Heart right ventricle (tissue), 16 donors: ENCODE data around the gene PITPNM1. TPM values are rescaled to one million over a fixed set of nuclear protein-coding genes. Genes with fewer than 3 reads are reported as not detected.
"Not testable (repeated sequence)": the region's sequence is repeated elsewhere in the genome, so short reads cannot be mapped to it uniquely, and the experiment has no call there.

Experiments
- ATAC-seq, 8 donors: fragments of 200-7000 bp; cut with Tn5 transposase; one replicate each; pipeline ENCODE4 v1.9.1; 2020; ENCODE audit warnings: mild to moderate bottlenecking in 8 of 8, moderate library complexity in 8 of 8, moderate number of reproducible peaks in 1 of 8
- DNase-seq, 2 donors: peaks; one replicate each; pipeline ENCODE4 v3.0.0-alpha.2; 2020
- H3K27ac ChIP-seq, 10 donors: fragments of 200-600 bp; sonication (generic) in 2 of 10; one replicate each; pipeline versions ENCODE4 v1.5.0 to v1.8.0; 2020 to 2022; ENCODE audit warnings: mild to moderate bottlenecking in 3 of 10
- H3K27me3 ChIP-seq, 7 donors: fragments of 200-600 bp; one replicate each; pipeline ENCODE4 v1.8.0; 2021 to 2022; ENCODE audit warnings: mild to moderate bottlenecking in 2 of 7
- H3K36me3 ChIP-seq, 9 donors: fragments of 200-600 bp; sonication (generic) in 1 of 9; one replicate each; pipeline versions ENCODE4 v1.5.0 to v1.8.0; 2020 to 2022; ENCODE audit warnings: mild to moderate bottlenecking in 2 of 9
- H3K4me1 ChIP-seq, 9 donors: fragments of 200-600 bp; sonication (generic) in 1 of 9; one replicate each; pipeline versions ENCODE4 v1.5.0 to v1.8.0; 2020 to 2022; ENCODE audit warnings: mild to moderate bottlenecking in 4 of 9
- H3K4me3 ChIP-seq, 10 donors: fragments of 200-600 bp; sonication (generic) in 2 of 10; one replicate each; pipeline versions ENCODE4 v1.5.0 to v1.8.0; 2020 to 2022; ENCODE audit warnings: mild to moderate bottlenecking in 7 of 10, moderate library complexity in 2 of 10
- H3K9me3 ChIP-seq, 11 donors: fragments of 200-600 bp in 10 of 11; sonication (generic) in 2 of 11; one replicate each; pipeline versions ENCODE4 v1.5.0 to v1.8.0; 2013 to 2022; ENCODE audit warnings: mild to moderate bottlenecking in 2 of 11, control low read depth in 1 of 11, moderate library complexity in 1 of 11
- CTCF ChIP-seq, 9 donors: fragments of 200-600 bp; sonication (generic) in 2 of 9; IDR thresholded peaks; one replicate each; pipeline versions ENCODE4 v1.5.0 to v1.8.0; 2021 to 2022; ENCODE audit warnings: antibody characterized with exemption in 9 of 9, mild to moderate bottlenecking in 5 of 9, moderate library complexity in 1 of 9
- WGBS, 2 donors: extraction: QIAGEN DNeasy Blood & Tissue Kit; methylation state at CpG; one replicate each; pipeline ENCODE4 v1.1.7; 2013; ENCODE audit warnings: inconsistent platforms in 1 of 2; 5-methylcytosine and 5-hydroxymethylcytosine counted together
- intact Hi-C, 10 donors: fragments of 100-400 bp; cut with DNase I; formaldehyde crosslinking; loops; one replicate each; pipeline versions ENCODE4 v1.11.1 to v1.14.2; 2022
- polyA plus RNA-seq, 2 donors: library from polyadenylated mRNA; stranded (reverse); fragments of 200-250 nt; gene quantifications; one replicate each; pipeline ENCODE4 v1.2.3, GENCODE V29; 2013
- total RNA-seq, 10 donors: library from RNA; stranded (reverse); fragmentation: NEBNext Ultra II Directional in 3 of 10; extraction: Animal tissue kit (Norgen Biotek cat#: 25700) in 3 of 10; gene quantifications; one replicate each; pipeline versions ENCODE4 v1.2.1 to v1.2.4, GENCODE V29; 2021 to 2023
- donor health status: Arrhythmogenic right ventricular cardiomyopathy.
- donor health status: ischemic (EF 13 %, LVEDD 7.1; RV severe dilation, severe dysfunction).
- donor health status: healthy with polysubstance abuse.
- donor health status: DM: no; HTN: yes; CAD: no.
- donor health status: DM: no; HTN: no; CAD: no.
- donor health status: ischemic (EF 25% LVEDD 6.9; RV normal size, moderate dysfunction).
- donor health status: ischemic (EF 25% LVEDD 5.7; RV mildly dilated, moderate dysfunction).
- donor health status: healthy.
- donor health status: DM: yes; HTN: yes; CAD: no.
- donor health status: Ischemic cardiomyopathy.
- donor health status: ischemic (EF 35%, LVEDD 5.7; RV mildly dilated, moderate dysfunction).
- donor health status: nonischemic (EF 11% LVEDD 7.7; RV severe dilation, severe dysfunction).
- donor health status: DM: yes; HTN: yes; CAD: no.
- donor health status: PGD.
- donor health status: ischemic (EF 29% LVEDD 5.4; RV normal size, mild dysfunction).
- donor health status: nonischemic (EF 23%, LVEDD 6.1; RV moderate dilation, normal function).

Gene PITPNM1
- total and polyA plus RNA-seq, 12 donors = 21.3 to 68.9 (median 28.8) TPM

GRCh38 chr11:67466962-67467771, 38.0 kb downstream of the PITPNM1 start:
- TF ChIP-seq CTCF (IDR thresholded peaks at IDR 0.05) = no peak
- Histone ChIP-seq H3K27ac (peak overlapping the region in 2 of 10 donors; percentile 90 to 94), H3K36me3 (peaks cover 0 to 6% (median 0%) of the 10 kb centered on the region in 9 donors)

DNA sequence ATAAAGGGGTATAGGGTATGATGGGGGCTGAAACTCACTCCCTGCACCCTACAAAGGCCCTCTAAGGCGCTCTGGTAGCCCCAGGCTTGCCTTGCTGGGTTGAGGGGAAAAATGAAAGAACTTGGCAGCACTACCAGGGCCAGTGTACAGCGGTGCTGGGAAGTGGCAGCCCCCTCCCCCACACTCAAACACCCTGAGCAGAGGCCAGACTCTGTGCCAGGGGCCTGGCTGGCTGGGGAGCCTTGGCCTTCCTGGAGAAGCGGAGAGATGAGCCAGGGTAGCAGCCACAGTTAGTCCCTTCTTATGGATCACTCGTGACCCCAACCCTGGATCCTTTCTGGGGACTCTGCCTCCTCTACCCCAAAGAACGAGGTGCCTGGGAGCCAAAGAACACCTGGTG, 38.8 kb downstream of the PITPNM1 start:
- DNase-seq (no peak), ATAC-seq (no peak)
- Histone ChIP-seq H3K4me3 (no peak overlapping the region), H3K9me3 (no peaks in the 10 kb centered on the region), H3K27me3 (no peaks in the 10 kb centered on the region), H3K27ac (peak overlapping the region in 2 of 10 donors; percentile 12 to 94), H3K4me1 (peaks cover 8 to 55% (median 30%) of the 10 kb centered on the region in 9 donors), H3K36me3 (peaks cover 0 to 6% (median 0%) of the 10 kb centered on the region in 9 donors)
- WGBS, 2 donors = 72 to 81% methylated on average over 5 of the region's 5 CpGs
- no peak for TF ChIP-seq CTCF (IDR thresholded peaks at IDR 0.05)
- intact Hi-C loops = loop anchor here in 8 of 10 donors (5.0 kb wide), 5 partner anchors 39 to 74 kb away; partner anchors contain the start of genes PPP1CA (in 6 of the 8), TBC1D10C (in 6 of the 8), RPS6KB2 (in 2 of the 8) and CDK2AP2 (in 1 of the 8)

More at GRCh38 chr11:67466962-67467771, 38.0 kb downstream of the PITPNM1 start:
- Histone ChIP-seq H3K27me3 (no peaks in the 10 kb centered on the region), H3K4me1 (peaks cover 8 to 55% (median 30%) of the 10 kb centered on the region in 9 donors), H3K9me3 (no peaks in the 10 kb centered on the region), H3K4me3 (no peak overlapping the region)
- ATAC-seq = no peak
- no peak for DNase-seq
- 77 to 78% methylated on average over 11 of the region's 11 CpGs for WGBS, 2 donors
- intact Hi-C loops = loop anchor here in 8 of 10 donors (5.0 kb wide), 5 partner anchors 40 to 75 kb away; partner anchors contain the start of genes PPP1CA (in 6 of the 8), TBC1D10C (in 6 of the 8), RPS6KB2 (in 2 of the 8) and CDK2AP2 (in 1 of the 8)

DNA sequence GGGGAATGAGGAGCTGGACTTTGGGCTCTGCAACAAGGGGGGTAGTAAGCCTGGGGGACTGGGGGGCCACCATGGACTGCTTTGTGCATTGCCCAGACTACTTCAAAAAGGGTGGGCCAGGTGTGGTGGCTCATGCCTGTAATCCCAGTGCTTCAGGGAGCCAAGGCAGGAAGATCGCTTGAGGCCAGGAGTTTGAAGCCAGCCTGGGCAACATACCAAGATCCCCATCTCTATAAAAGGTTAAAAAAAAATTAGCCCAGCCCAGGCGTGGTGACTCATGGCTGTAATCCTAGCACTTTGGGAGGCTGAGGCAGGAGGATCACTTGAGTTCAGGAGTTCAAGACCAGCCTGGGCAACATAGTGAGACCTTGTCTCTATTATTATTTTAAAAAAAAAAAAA, 39.6 kb downstream of the PITPNM1 start:
- not testable (repeated sequence) for H3K9me3 ChIP-seq, H3K36me3 ChIP-seq, H3K27me3 ChIP-seq, DNase-seq, ATAC-seq
- H3K4me1 ChIP-seq = peaks cover 8 to 55% (median 30%) of the 10 kb centered on the region in 9 donors
- intact Hi-C loops = loop anchor here in 8 of 10 donors (5.0 kb wide), 5 partner anchors 38 to 73 kb away; partner anchors contain the start of genes PPP1CA (in 6 of the 8), TBC1D10C (in 6 of the 8), RPS6KB2 (in 2 of the 8) and CDK2AP2 (in 1 of the 8)
- 65 to 66% methylated on average over 2 of the region's 2 CpGs for whole genome bisulfite sequencing, 2 donors
- H3K27ac ChIP-seq = peak overlapping the region in 8 of 10 donors; percentile 78 to 94 (median 91)
- peak overlapping the region in 2 of 10 donors; percentile 64 for H3K4me3 ChIP-seq

DNA sequence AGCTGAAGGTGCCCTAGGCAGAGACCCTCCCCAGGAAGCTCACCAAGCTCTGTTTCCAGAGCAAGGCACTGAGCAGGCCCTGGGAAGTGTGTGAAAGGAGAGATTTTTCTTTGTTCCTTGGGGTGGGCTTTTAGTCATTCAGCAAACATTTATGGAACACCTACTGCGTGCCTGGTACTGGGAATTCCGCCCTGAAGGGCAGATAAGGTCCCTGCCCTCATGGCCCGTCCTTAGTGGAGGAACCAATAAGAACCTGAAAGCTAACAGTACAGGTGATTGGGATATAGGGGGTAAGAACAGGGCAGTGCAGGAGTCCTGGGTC, 40.0 kb downstream of the PITPNM1 start:
- peaks cover 0 to 6% (median 0%) of the 10 kb centered on the region in 9 donors for H3K36me3 ChIP-seq
- H3K27ac ChIP-seq = peak overlapping the region; percentile 78 to 94 (median 90)
- peaks cover 8 to 57% (median 30%) of the 10 kb centered on the region in 9 donors for H3K4me1 ChIP-seq
- TF ChIP-seq CTCF (IDR thresholded peaks at IDR 0.05) = no peak
- peak overlapping the region; percentile 19 to 68 (median 64) for H3K4me3 ChIP-seq
- intact Hi-C loops = loop anchor here in 8 of 10 donors (5.0 kb wide), 5 partner anchors 38 to 73 kb away; partner anchors contain the start of genes PPP1CA (in 6 of the 8), TBC1D10C (in 6 of the 8), RPS6KB2 (in 2 of the 8) and CDK2AP2 (in 1 of the 8)
- H3K9me3 ChIP-seq = no peaks in the 10 kb centered on the region
- DNase-seq = no peak
- WGBS, 2 donors = 44 to 50% methylated on average over 3 of the region's 3 CpGs
- H3K27me3 ChIP-seq = no peaks in the 10 kb centered on the region
- ATAC-seq = no peak
